ENCODE results near the gene TMEM174. TPM values are rescaled to one million over a fixed set of nuclear protein-coding genes. Genes with fewer than 3 reads are reported as not detected.
A peak's percentile ranks its signal among the peaks of the same experiment; 100 is the strongest.

Gene TMEM174
- total RNA-seq, 1 donor from 2014 or later: not detected

GRCh38 chr5:73160239-73160671 lies 12.7 kb upstream of the TMEM174 start:
- Mint-ChIP-seq H3K27ac (peak overlapping the region; percentile 49), H3K9me3 (peaks cover 10% of the 10 kb centered on the region), H3K36me3 (ENCODE audit: low read depth) (no peaks in the 10 kb centered on the region), H3K4me1 (peaks cover 21% of the 10 kb centered on the region), H3K27me3 (peaks cover 74% of the 10 kb centered on the region), H3K4me3 (peak overlapping the region; percentile 48)
- intact Hi-C loops (cut with micrococcal nuclease): loop anchor here (2.0 kb wide), 1 partner anchor 205 kb away; no protein-coding TSS in a partner anchor
- peak; percentile 88 for DNase-seq

GRCh38 chr5:73170522-73170921 lies 2.5 kb upstream of the TMEM174 start:
- peak; percentile 73 for DNase-seq
- Mint-ChIP-seq H3K36me3 (ENCODE audit: low read depth) (no peaks in the 10 kb centered on the region), H3K27me3 (peaks cover 80% of the 10 kb centered on the region)

GRCh38 chr5:73171495-73171894 lies 1.5 kb upstream of the TMEM174 start:
- H3K4me1 Mint-ChIP-seq: no peaks in the 10 kb centered on the region
- H3K36me3 Mint-ChIP-seq (ENCODE audit: low read depth): no peaks in the 10 kb centered on the region
- H3K9me3 Mint-ChIP-seq: no peaks in the 10 kb centered on the region
- H3K4me3 Mint-ChIP-seq: no peak overlapping the region
- DNase-seq: no peak
- peaks cover 77% of the 10 kb centered on the region for H3K27me3 Mint-ChIP-seq
- no peak overlapping the region for H3K27ac Mint-ChIP-seq
- intact Hi-C loops (cut with micrococcal nuclease): no loop called here

More at GRCh38 chr5:73170522-73170921, 2.5 kb upstream of the TMEM174 start:
- H3K27ac Mint-ChIP-seq: no peak overlapping the region
- no peaks in the 10 kb centered on the region for H3K9me3 Mint-ChIP-seq
- intact Hi-C loops (cut with micrococcal nuclease): no loop called here
- no peaks in the 10 kb centered on the region for H3K4me1 Mint-ChIP-seq
- no peak overlapping the region for H3K4me3 Mint-ChIP-seq

GRCh38 chr5:73174100-73174815 lies 1.3 kb downstream of the TMEM174 start:
- no peaks in the 10 kb centered on the region for H3K36me3 Mint-ChIP-seq (ENCODE audit: low read depth)
- no peak for DNase-seq
- no peaks in the 10 kb centered on the region for H3K9me3 Mint-ChIP-seq
- H3K4me1 Mint-ChIP-seq: no peaks in the 10 kb centered on the region
- no peak overlapping the region for H3K4me3 Mint-ChIP-seq
- no peak overlapping the region for H3K27ac Mint-ChIP-seq
- intact Hi-C loops (cut with micrococcal nuclease): no loop called here
- H3K27me3 Mint-ChIP-seq: peaks cover 77% of the 10 kb centered on the region

GRCh38 chr5:73176250-73176649 lies 3.3 kb downstream of the TMEM174 start:
- no peaks in the 10 kb centered on the region for H3K36me3 Mint-ChIP-seq (ENCODE audit: low read depth)
- intact Hi-C loops (cut with micrococcal nuclease): no loop called here
- no peak overlapping the region for H3K27ac Mint-ChIP-seq
- H3K4me1 Mint-ChIP-seq: no peaks in the 10 kb centered on the region
- no peaks in the 10 kb centered on the region for H3K9me3 Mint-ChIP-seq
- peaks cover 76% of the 10 kb centered on the region for H3K27me3 Mint-ChIP-seq
- H3K4me3 Mint-ChIP-seq: no peak overlapping the region
- no peak for DNase-seq

GRCh38 chr5:73178265-73178664 lies 5.3 kb downstream of the TMEM174 start:
- Mint-ChIP-seq H3K4me1 (no peaks in the 10 kb centered on the region), H3K27ac (no peak overlapping the region), H3K36me3 (ENCODE audit: low read depth) (no peaks in the 10 kb centered on the region), H3K4me3 (no peak overlapping the region), H3K9me3 (no peaks in the 10 kb centered on the region), H3K27me3 (peaks cover 72% of the 10 kb centered on the region)
- intact Hi-C loops (cut with micrococcal nuclease): no loop called here
- no peak for DNase-seq

GRCh38 chr5:73179730-73180129 lies 6.7 kb downstream of the TMEM174 start:
- H3K27ac Mint-ChIP-seq: no peak overlapping the region
- no peak for DNase-seq

GRCh38 chr5:73180566-73180965 lies 7.6 kb downstream of the TMEM174 start:
- peaks cover 61% of the 10 kb centered on the region for H3K27me3 Mint-ChIP-seq
- no peak for DNase-seq
- no peaks in the 10 kb centered on the region for H3K4me1 Mint-ChIP-seq
- intact Hi-C loops (cut with micrococcal nuclease): no loop called here
- peaks cover 4% of the 10 kb centered on the region for H3K9me3 Mint-ChIP-seq
- H3K27ac Mint-ChIP-seq: no peak overlapping the region
- H3K4me3 Mint-ChIP-seq: no peak overlapping the region
- H3K36me3 Mint-ChIP-seq (ENCODE audit: low read depth): no peaks in the 10 kb centered on the region

More at GRCh38 chr5:73179730-73180129, 6.7 kb downstream of the TMEM174 start:
- Mint-ChIP-seq H3K27me3 (peaks cover 66% of the 10 kb centered on the region), H3K4me1 (no peaks in the 10 kb centered on the region), H3K9me3 (peaks cover 4% of the 10 kb centered on the region), H3K4me3 (no peak overlapping the region), H3K36me3 (ENCODE audit: low read depth) (no peaks in the 10 kb centered on the region)
- intact Hi-C loops (cut with micrococcal nuclease): no loop called here

- DNase-seq: no peak
- intact Hi-C loops (cut with micrococcal nuclease): no loop called here
- no peaks in the 10 kb centered on the region for H3K4me1 Mint-ChIP-seq
These were observed 9.3 kb downstream of the TMEM174 start for GRCh38 chr5:73182307-73182706.

GRCh38 chr5:73183000-73183399 lies 10.0 kb downstream of the TMEM174 start:
- no peaks in the 10 kb centered on the region for H3K4me1 Mint-ChIP-seq
- H3K36me3 Mint-ChIP-seq (ENCODE audit: low read depth): no peaks in the 10 kb centered on the region
- H3K27ac Mint-ChIP-seq: no peak overlapping the region
- H3K9me3 Mint-ChIP-seq: peaks cover 4% of the 10 kb centered on the region
- peaks cover 47% of the 10 kb centered on the region for H3K27me3 Mint-ChIP-seq
- H3K4me3 Mint-ChIP-seq: no peak overlapping the region
- DNase-seq: no peak
- intact Hi-C loops (cut with micrococcal nuclease): no loop called here

More at GRCh38 chr5:73182307-73182706, 9.3 kb downstream of the TMEM174 start:
- peaks cover 4% of the 10 kb centered on the region for H3K9me3 Mint-ChIP-seq
- H3K27me3 Mint-ChIP-seq: peaks cover 52% of the 10 kb centered on the region
- H3K27ac Mint-ChIP-seq: no peak overlapping the region
- H3K36me3 Mint-ChIP-seq (ENCODE audit: low read depth): no peaks in the 10 kb centered on the region
- H3K4me3 Mint-ChIP-seq: no peak overlapping the region

GRCh38 chr5:73183481-73183891 lies 10.5 kb downstream of the TMEM174 start:
- no peak for DNase-seq
- Mint-ChIP-seq H3K27ac (no peak overlapping the region), H3K4me3 (no peak overlapping the region), H3K36me3 (ENCODE audit: low read depth) (no peaks in the 10 kb centered on the region), H3K4me1 (no peaks in the 10 kb centered on the region), H3K9me3 (peaks cover 4% of the 10 kb centered on the region), H3K27me3 (peaks cover 43% of the 10 kb centered on the region)
- intact Hi-C loops (cut with micrococcal nuclease): no loop called here

GRCh38 chr5:73186976-73187375 lies 14.0 kb downstream of the TMEM174 start:
- no peak for DNase-seq
- Mint-ChIP-seq H3K9me3 (peaks cover 4% of the 10 kb centered on the region), H3K4me1 (no peaks in the 10 kb centered on the region), H3K27ac (no peak overlapping the region), H3K4me3 (no peak overlapping the region), H3K36me3 (ENCODE audit: low read depth) (no peaks in the 10 kb centered on the region), H3K27me3 (peaks cover 33% of the 10 kb centered on the region)
- intact Hi-C loops (cut with micrococcal nuclease): no loop called here

GRCh38 chr5:73188764-73189531 lies 16.0 kb downstream of the TMEM174 start:
- intact Hi-C loops (cut with micrococcal nuclease): no loop called here
- Mint-ChIP-seq H3K4me3 (no peak overlapping the region), H3K27ac (no peak overlapping the region), H3K36me3 (ENCODE audit: low read depth) (no peaks in the 10 kb centered on the region), H3K9me3 (peaks cover 4% of the 10 kb centered on the region), H3K4me1 (no peaks in the 10 kb centered on the region), H3K27me3 (peaks cover 23% of the 10 kb centered on the region)
- no peak for DNase-seq

- Mint-ChIP-seq H3K27ac (no peak overlapping the region), H3K27me3 (peaks cover 21% of the 10 kb centered on the region), H3K9me3 (no peaks in the 10 kb centered on the region), H3K4me1 (no peaks in the 10 kb centered on the region), H3K36me3 (ENCODE audit: low read depth) (no peaks in the 10 kb centered on the region), H3K4me3 (no peak overlapping the region)
- no peak for DNase-seq
- intact Hi-C loops (cut with micrococcal nuclease): no loop called here
These were observed 16.9 kb downstream of the TMEM174 start for GRCh38 chr5:73189871-73190376.

All from activated CD4-positive, alpha-beta T cell treated with anti-CD3 and anti-CD28 coated beads, Interleukin-2, amount 10 ng/mL, durations not matched to agents 24 days and 14 days (primary cell).